HG03378 (cell line): ENCODE results near the gene TMED6.
A peak's percentile ranks its signal among the peaks of the same experiment; 100 is the strongest.

Experiments used
- ATAC-seq: cut with Tn5 transposase; IDR thresholded peaks from one replicate; pipeline ENCODE4 v1.9.1; 2021; ENCODE audit warnings: mild to moderate bottlenecking, moderate library complexity; ENCODE audit not compliant: unreplicated experiment

Gene TMED6

DNA sequence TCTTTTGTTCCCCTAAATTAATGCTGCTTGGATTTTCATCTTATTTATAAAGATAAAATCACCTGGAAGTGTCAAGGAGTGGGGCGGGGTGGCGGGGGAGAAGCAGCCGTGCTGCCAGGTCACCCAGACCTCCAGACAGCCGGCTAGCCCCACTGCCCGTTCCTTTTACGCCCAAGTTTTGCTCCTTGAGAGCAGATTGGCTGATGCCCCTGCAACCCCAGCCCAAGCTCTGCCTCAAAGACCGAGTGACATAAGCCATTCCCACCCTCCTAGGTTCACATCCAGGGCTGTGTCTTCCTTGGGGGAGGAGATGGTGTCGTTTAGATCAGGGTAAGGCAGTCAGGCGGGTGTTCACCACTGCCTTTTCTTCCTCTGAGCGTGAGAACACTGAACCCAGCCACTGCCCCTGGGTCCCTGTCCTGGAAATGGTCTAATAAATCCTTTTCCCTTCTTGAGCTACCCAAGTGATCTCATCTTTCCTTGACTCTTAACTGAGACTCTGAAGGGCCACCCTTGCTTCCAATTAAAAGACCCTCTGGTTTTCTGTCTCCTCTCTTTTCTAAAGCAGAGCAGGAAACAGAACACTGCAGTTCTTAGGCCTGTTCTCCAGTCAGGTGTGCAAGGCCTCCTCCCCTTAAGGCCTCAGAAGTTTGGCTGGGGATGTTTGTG is 26.9 kb downstream of the TMED6 start:
- no peak for ATAC-seq

DNA sequence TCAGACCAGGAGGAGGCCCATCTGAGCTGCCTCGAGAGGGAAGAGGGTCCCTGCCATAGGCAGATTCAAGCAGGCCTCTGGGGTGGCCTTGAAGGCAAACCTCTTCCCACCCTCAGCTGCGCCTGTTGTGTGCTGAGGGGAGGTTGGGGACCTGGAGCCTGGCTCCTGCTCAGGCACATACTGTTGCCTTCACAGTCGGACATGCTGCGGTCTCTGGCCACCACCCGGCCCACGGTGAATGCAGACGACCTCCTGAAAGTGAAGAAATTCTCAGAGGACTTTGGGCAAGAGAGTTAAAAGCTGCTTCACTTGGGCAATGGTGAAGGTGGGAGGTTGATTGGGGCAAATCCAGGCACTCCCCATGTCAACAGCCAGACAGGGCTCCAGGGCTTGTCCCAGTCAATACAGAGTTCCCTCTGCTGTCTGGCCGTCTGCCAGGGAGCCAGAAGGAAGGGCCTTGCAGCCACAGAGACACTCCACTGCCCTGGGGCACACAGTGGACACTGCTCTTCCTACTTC is 27.5 kb downstream of the TMED6 start:
- no peak for ATAC-seq

DNA sequence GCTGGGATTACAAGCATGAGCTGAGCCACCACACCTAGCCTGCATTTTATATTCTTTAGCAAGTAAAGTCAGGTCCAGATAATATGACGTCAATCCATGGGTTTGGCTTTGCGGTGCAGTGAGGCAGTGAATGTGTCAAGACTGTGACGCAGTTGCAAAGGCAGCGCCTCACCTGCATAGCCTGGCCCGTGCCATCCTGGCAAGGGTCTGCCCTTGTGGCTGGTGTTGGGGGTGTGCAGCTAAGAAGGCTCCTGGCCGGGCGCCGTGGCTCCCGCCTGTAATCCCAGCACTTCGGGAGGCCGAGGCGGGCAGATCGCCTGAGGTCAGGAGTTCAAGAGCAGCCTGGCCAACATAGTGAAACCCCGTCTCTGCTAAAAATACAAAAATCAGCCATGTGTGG is 28.2 kb downstream of the TMED6 start:
- no peak for ATAC-seq

DNA sequence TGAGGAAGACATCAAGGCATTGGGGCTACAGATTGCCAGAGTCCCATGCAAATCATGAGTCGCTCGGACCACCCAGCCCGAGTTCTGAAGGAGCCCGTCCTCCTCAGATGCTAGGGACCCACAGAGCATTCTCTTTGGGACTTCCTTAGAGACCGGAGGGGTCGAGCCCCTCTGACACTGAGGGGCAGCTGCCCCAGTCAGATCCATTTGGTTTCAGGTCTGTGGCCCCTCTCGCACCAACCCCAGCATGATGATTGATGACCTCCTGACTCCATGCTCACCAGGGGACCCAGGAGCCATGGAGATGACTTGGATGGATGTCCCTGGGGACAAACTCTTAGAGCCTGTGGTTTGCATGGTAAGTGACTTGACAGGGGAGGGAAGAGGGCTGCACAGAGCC is 29.2 kb downstream of the TMED6 start:
- no peak for ATAC-seq

DNA sequence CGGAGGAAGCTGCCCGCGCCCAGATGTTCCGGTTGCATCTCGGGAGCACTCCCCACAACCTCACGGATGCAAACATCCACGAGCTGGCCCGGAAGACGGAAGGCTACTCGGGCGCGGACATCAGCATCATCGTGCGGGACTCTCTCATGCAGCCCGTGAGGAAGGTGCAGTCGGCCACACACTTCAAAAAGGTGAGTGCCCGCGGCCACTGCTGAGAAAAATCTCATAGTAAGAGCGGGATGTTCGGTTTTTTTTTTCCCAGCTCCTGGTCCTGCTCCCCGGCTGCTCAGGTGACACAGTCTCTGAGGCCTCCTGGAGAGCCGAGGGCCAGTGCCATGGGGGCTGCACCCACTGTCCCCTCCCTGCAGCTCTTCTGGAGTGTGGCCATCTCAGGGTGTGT is 30.5 kb downstream of the TMED6 start:
- no peak for ATAC-seq

DNA sequence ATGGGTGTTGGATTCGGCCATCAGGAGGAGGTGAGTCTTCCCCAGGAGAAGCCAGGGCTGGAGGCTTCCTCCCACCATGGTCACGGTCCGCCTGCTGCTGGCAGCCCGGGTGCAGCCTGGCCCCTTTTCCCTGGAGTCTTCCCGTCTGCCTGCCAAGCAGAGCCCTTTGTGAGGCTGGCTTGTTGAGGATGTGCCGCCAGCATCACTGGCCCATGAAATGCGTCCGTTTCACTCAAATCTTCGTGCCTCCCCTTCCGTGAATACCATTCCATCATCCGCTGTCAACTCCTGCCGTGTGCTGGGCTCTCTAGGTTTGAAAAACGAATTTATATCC is 30.9 kb downstream of the TMED6 start:
- no peak for ATAC-seq

DNA sequence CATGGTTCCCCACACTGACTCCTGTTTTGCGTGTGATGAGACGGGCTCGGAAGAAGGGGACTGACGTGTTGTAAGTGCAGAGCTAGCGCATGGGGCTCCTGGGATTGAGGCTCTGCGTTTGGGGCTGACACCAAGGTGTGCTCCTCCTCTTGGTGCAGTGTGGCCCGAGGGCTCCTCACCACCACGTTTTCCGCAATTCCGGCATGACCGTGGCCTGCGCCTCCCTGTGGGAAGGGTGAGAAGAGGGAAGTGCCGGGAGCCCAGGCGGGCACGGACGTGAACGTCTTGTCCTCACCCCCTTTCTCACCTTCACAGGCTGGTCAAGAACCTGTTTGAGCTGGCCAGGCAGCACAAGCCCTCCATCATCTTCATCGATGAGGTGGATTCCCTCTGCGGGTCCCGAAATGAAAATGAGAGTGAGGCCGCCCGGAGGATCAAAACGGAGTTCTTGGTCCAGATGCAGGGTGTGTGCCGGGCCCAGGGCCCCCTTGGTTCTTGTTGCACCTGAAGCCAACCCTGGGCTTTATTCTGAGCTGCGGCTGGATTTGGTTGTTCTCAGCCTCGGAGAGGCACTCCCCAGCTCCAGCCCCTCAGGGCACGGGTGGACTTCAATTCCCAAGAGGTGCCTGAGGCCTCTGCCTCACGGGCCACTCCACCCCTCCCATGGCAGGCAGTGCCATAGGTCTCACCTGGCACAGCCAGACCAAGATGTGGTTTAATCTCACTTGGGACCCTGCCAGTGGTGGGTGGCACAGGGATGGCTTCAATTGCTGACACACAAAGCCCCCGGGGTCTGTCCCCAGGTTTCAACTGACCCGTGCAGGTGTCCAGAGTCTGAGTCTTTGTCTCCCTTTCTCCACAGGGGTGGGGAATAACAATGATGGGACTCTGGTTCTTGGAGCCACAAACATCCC is 31.5 kb downstream of the TMED6 start:
- no peak for ATAC-seq

DNA sequence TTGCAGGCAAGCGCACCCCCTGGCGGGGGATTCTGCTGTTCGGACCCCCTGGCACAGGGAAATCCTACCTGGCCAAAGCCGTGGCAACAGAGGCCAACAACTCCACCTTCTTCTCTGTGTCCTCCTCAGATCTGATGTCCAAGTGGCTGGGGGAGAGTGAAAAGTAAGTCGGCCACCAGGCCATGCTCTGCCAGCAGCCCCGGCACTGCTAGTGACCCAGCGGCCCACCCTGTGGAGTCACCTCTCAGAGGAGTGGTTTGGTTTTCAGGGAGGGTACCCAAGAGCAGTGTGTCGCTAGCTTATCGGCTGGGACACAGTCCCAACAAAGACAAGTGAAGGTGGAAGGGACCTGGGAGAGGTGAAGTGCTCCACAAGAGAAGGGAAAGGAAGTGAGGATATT is 32.2 kb downstream of the TMED6 start:
- no peak for ATAC-seq

DNA sequence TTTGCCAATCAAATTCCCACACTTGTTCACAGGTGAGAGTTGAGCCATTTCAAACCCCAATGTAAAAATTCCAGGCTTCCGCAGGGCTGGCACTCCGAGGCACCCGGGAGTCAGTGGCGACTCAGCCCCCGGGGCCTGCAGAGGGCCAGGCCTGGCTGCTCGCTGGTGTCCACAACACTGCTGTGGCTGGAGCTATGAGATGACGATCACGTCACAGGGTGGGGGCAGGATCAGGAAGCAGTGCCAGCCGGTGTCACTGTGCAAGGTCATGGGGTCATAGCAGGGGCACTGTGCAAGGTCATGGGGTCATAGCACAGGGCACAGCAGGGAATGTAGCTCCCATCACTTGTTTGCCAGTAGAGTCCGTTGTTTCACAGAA is 32.7 kb downstream of the TMED6 start:
- no peak for ATAC-seq

DNA sequence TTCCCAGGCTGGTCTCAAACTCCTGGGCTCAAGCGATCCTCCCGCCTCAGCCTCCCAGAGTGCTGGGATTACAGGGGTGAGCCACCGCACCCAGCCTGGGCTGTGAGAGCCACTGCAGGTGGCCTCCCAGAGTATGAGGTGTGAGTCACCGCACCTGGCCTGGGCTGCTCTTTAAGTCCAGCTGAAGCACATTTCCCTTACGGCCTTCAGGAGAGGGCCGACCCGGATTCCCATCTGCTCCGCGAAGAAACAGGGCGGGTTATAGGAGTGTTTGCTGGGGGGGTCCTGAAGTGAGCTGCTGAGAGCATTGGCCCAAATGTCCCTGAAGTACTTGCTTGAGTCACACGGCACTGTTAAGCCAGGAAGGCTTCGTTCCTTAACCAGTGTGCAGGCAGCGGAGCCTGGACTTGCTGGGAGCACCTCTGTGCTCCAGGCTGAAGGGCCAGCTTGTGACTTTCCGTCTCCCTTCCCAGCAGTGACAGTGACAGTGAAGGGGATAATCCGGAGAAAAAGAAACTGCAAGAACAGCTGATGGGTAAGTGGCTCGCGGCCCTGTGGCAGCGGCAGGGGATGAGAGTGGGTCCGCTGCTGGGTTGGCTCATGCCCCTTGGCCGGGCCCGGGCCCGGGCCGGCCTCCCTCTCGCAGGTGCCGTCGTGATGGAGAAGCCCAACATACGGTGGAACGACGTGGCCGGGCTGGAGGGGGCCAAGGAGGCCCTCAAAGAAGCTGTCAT is 33.2 kb downstream of the TMED6 start:
- ATAC-seq = no peak

DNA sequence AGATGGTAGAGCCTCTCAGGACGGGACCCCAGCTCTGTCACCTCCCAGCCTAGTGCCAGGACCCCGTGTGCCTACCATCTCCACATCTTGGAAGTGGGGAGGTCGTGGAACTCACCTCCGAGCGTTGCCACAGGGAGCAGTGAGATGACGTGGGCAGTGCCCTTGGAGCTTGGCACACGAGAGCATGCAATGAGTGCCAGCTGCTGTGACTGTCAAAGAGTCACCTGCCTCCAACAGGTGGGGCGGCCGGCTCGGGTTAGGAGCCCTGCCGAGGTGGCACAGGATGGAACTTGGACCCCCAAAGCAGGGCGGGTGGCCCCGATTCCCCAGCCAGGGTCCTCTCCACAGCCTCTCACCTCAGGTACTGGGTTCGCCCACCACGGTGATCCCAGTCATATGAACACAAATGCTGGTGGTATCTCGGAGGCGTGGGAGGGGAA is 35.0 kb downstream of the TMED6 start:
- ATAC-seq = no peak

DNA sequence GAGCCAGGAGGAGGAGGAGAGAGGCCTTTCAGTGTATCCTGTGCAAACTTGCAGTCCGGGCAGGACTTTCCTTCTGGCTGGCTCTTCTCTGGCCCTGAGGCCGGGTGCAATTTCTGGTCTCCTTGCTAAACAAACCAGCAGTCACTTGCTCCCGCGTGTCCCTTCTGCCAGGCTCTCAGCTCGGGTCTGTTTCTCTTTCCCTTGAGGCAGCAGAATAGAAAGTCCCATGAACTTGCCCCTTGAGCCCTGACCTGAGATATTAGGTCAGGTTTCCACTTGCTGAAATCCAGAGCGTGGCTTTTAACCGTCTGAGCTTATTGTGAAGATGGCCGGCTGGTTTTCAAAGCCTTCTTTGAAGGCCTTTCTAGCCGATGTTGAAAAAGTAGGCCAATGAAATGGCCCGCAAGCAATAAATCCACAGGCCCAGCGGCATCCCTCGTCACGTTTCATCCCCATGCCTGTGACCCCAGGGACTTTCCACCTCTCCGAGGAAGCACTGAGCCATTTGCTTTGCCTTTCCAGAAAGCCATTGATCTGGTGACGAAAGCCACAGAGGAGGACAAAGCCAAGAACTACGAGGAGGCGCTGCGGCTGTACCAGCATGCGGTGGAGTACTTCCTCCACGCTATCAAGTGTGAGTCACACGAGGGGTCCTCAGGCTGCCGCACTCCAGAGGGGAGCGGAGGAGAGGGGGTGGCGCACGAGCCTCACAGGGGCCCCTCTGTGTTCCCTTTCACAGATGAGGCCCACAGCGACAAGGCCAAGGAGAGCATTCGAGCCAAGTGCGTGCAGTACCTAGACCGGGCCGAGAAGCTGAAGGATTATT is 35.9 kb downstream of the TMED6 start:
- no peak for ATAC-seq

DNA sequence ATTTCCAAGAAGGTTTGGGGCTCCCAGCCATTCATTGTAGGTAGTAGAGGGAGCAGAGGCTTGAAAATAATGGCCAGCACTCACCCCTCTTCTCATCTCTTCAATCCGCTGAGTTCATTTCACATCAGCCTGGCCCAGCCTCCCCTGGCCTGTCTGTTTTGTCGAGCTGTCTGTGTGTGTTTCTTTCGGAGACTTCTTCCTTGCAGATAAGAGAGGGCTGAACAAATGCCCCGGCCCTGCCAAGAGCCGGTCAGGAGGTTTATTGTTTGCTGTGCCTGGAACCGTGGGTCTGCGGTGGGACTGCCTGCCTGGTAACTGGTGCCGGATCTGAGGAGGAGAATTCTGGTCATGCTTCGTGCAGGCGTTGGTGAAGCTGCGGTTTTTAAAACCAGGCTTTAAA is 37.1 kb downstream of the TMED6 start:
- no peak for ATAC-seq

DNA sequence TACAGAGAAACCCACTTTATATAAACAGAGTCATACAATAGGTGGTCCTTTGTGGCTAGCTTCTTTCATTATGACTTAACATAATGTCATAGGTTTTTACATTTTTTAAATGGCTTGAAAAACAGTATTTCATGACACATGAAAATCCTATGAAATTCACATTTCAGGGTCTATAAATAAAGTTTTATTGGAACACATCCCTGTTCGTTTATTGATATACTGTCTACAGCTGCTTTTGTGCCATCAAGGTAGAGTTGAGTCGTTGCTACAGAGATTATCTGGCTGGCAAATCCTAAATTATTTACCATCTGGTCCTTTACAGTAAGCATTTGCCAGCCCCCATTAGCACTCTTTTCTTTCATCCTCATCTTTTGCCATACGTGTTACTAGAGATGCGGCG is 38.1 kb downstream of the TMED6 start:
- no peak for ATAC-seq

DNA sequence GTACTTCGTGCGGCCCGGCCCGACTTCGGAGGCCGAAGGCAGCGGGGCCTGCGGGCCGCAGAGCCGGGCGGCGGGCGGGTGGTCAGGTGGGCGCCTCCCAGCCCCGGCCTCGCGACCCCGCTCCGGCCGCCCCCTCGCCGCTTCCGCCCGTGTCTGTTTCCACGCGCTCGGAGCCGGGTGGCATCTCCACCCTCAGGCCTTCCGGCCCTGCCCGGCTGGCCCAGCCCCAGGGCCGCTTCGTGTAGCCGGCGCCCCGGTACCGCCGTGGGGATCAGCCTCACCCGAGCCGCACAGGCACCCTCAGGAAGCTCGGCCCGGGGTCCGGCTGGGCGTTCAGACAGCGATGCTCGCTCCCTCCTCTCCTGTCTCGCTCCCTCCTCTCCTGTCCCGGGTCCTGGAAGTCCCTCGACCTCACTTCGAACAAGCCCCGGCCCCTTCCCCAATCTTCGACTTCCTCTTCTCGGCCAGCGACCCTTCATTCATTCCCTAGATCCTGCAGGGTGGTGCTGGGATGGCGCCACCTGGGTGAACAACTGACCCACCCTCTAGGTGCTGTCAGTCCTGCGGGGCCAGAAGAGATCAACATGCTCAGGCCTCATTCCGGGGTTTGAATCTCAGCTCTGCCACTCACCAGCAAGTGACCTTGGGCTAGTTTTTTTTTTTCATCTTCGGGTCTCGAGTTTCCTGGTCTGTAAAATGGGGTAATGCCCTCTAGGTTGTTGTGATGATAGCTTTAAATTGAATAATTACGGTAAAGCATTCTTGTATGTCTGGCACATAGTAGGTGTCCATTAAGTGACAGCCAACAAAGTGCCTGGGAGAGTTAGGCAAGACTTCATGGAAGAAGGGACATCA is 39.8 kb downstream of the TMED6 start:
- peak; percentile 36 for ATAC-seq

DNA sequence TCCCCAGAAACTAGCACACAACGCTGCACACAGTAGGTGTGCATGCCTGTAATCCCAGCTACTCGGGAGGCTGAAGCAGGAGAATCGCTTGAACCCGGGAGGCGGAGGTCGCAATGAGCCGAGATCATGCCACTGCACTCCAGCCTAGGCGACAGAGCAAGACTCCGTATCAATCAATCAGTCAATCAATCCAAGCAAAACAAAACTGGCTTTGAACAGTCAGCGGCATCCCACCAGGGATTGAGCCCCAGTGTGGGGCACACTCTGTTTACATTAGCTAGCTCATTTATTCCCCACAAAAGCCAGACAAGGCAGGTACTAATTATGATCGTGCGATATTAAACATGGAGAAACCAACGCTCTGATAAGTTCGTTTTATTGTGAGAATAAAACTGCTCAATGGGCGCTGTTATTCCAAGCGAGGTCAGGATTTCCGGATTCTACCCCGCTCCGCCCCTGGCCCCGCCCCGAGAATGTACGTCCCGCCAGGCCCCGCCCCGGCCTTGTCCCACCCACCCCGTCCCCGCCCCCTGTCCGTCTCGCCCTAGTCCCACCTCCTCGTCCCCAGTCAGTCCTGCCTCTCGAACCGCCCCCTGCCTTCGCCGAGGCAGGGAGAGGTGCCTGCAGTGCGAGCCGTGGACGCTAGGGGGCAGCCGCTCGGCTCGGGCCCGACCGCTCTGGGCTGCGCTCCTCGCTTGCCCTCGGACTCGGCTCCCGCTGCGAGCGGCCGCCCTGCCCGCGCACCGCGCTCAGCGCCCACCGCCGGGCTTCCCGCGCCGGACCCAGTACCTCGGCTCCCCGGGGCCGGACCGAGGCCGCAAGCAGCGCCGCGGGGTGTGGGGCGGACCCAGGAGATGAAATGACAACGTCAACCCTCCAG is 40.7 kb downstream of the TMED6 start, which contains the start of gene VPS4A:
TSS of gene VPS4A (plus strand) at position 698 of the 880 bp plus-strand sequence. CDS start at position 860, 162 bp downstream.
- peak; percentile 65 for ATAC-seq

DNA sequence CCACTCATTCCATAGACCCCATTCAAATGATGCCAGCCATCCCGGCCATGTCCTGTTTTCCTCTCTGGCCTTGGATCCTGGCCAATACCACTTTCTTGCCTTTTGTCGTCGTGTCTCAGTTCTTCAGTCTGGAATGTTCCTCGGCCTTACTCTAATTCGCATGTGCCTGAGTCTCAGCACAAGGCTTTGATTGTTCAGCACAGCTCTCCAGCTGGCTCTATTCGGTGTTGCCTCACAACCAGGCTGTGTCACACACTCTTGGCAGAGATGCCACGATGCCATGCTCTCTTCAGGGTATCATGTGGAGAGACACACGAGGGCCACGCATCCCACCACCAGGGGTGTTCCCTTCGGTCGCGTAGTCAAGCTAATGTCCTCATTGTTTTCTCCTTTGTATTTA is 42.3 kb downstream of the TMED6 start:
- ATAC-seq = no peak

DNA sequence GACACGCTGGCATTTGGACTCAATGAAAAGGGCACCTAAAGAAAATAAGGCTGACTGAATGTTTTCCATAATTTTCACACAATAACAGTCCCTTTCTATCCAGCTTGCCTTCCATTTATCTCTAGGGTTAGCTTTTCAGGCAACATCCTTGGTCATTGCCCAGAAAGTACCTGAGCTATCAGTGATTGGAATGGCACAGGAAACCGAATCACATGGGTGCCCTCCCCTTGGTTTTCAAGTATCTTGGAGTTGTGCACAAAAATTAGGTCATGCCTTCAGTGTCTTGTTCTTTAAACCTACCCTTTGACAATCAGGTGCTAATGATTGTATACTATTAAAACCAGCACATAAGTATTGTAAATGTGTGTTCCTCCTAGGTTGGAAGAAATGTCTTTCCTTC is 43.7 kb downstream of the TMED6 start:
- no peak for ATAC-seq

DNA sequence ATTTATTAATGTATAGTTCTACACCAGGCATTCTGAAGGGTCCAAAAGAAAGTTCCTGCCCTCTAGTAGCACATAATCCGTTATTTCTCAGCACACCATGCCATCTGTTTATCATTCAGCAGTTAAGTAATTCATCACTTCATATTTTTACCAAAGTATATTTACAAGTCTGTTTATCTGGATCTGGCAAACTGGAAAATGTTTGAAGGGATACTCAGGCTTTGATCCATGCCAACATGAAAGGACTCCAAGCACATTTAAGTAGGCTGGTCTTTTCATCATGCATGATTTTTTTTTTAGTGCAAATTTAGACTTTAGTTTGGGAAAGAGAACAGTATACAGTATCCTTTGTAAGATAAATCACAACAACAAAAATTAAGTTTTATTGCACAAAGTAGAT is 44.5 kb downstream of the TMED6 start:
- no peak for ATAC-seq
